A673 (cell line): ENCODE results near the gene ICAM2.

ENCODE experiments used
- EZH2 ChIP-seq: fragments of 200-600 bp; sonication (generic); IDR thresholded peaks from 2 replicates; pipeline ENCODE4 v1.6.1; 2017; ENCODE audit warnings: borderline replicate concordance, low read depth, mild to moderate bottlenecking, mixed read lengths, antibody characterized with exemption, low read length; ENCODE audit not compliant: poor library complexity, severe bottlenecking
- TF ChIP-seq, protein P1 (sequence below): fragments of 300-800, 200-600 bp; sonication (generic); conservative IDR thresholded peaks from 2 replicates; pipeline ENCODE4 v1.5.1; 2017; ENCODE audit warnings: low read depth, mild to moderate bottlenecking, antibody characterized with exemption, low read length, moderate library complexity, mixed read lengths

DNA sequence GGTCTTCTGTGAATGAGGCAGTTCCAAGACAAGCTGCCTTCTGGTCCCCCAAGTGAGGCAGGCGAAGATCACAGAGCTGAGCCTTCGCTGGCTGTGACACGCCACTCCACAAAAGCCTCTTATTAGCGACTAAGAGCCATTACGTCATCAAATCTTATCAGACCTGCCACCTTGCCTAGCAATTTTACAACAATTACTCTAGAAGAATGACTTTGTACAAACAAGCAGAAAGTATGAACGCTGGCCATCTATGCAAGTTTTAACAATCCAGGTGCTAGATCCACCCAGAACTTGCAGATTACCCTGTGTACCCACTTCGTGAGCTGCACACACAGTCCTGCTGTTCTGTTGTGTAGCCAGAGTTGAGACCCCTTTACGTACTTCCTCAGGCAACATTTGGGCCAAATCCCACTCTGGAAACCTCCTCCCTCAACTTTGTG, 3.8 kb upstream of the ICAM2 start:
- TF ChIP-seq, protein P1, sequence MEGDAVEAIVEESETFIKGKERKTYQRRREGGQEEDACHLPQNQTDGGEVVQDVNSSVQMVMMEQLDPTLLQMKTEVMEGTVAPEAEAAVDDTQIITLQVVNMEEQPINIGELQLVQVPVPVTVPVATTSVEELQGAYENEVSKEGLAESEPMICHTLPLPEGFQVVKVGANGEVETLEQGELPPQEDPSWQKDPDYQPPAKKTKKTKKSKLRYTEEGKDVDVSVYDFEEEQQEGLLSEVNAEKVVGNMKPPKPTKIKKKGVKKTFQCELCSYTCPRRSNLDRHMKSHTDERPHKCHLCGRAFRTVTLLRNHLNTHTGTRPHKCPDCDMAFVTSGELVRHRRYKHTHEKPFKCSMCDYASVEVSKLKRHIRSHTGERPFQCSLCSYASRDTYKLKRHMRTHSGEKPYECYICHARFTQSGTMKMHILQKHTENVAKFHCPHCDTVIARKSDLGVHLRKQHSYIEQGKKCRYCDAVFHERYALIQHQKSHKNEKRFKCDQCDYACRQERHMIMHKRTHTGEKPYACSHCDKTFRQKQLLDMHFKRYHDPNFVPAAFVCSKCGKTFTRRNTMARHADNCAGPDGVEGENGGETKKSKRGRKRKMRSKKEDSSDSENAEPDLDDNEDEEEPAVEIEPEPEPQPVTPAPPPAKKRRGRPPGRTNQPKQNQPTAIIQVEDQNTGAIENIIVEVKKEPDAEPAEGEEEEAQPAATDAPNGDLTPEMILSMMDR = no peak
- no peak for TF ChIP-seq EZH2
